Choroid plexus epithelial cell (primary cell): ENCODE measurements around the gene GSG1L2.

ENCODE experiments used
- DNase-seq: peaks from one replicate; pipeline ENCODE4 v3.0.0-alpha.2; 2010; ENCODE audit warnings: low read depth
- H3K4me3 ChIP-seq: 2 replicates; pipeline ENCODE4 v1.5.1; 2011; ENCODE audit warnings: low read depth, mild to moderate bottlenecking, control low read depth, low read length, moderate library complexity
- TF ChIP-seq, protein P1 (sequence below): conservative IDR thresholded peaks from 2 replicates; pipeline ENCODE4 v1.5.1; 2011; ENCODE audit warnings: low read depth, mild to moderate bottlenecking, control low read depth, inconsistent platforms, low read length, moderate library complexity

Gene GSG1L2

DNA sequence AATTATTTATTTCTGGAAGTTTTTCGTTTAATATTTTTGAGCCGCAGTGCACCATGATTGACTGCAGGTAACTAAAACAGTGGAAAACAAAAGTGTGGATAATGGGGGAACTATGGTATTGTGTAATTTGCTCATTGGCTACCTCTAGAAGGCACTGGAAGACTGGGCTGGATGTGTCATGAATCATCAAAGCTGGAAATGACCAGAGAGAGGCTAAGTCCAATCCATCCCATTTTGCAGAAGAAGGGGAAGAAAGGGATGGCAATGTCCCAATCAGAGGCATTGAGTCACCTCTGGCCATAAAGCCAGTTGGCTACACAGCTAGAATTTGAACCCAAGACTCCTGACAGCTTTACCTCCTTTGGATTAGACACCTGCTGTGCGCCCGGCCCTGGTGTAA, 33.2 kb upstream of the GSG1L2 start:
- TF ChIP-seq, protein P1, sequence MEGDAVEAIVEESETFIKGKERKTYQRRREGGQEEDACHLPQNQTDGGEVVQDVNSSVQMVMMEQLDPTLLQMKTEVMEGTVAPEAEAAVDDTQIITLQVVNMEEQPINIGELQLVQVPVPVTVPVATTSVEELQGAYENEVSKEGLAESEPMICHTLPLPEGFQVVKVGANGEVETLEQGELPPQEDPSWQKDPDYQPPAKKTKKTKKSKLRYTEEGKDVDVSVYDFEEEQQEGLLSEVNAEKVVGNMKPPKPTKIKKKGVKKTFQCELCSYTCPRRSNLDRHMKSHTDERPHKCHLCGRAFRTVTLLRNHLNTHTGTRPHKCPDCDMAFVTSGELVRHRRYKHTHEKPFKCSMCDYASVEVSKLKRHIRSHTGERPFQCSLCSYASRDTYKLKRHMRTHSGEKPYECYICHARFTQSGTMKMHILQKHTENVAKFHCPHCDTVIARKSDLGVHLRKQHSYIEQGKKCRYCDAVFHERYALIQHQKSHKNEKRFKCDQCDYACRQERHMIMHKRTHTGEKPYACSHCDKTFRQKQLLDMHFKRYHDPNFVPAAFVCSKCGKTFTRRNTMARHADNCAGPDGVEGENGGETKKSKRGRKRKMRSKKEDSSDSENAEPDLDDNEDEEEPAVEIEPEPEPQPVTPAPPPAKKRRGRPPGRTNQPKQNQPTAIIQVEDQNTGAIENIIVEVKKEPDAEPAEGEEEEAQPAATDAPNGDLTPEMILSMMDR = no peak
- no peak overlapping the region for H3K4me3 ChIP-seq
- DNase-seq = no peak

DNA sequence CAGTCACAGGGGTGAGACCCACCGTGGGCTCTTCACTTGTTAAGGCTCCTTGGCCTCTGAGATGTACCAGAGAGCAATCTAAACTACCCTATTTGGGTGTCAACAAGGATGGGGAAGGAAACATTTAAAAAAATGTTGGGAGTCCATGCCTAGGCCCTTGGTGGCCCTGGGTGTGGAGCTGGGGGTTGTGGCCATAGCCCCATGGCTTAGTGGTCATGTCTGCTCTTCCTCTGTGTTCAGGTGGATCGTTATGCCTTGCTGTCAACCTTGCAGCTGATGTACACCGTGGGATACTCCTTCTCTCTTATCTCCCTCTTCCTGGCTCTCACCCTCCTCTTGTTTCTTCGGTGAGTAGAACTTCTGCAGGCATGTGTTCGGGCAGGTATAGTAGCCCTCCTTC, 32.4 kb upstream of the GSG1L2 start:
- TF ChIP-seq, protein P1 = no peak
- no peak for DNase-seq
- H3K4me3 ChIP-seq = no peak overlapping the region

DNA sequence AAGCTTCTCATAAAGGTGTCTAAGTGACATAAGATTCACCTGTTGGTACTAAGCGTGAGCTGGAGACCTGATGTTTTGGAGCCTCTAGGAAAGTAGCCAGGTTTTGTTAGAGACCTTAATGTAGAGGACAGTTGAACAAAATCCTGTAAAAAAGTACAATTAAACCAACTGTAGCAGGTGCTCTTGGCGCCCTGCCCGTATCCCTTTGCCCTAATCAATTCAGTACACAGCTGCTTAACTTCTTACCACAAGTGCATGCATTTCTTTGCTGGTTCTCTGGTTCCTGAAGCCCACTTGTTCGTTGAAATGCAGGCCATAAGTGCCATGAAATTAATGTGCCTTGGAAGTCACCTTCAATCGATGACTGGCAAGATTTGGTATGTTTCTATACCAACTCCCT, 28.3 kb upstream of the GSG1L2 start:
- no peak overlapping the region for H3K4me3 ChIP-seq
- DNase-seq = no peak
- TF ChIP-seq, protein P1 = no peak

DNA sequence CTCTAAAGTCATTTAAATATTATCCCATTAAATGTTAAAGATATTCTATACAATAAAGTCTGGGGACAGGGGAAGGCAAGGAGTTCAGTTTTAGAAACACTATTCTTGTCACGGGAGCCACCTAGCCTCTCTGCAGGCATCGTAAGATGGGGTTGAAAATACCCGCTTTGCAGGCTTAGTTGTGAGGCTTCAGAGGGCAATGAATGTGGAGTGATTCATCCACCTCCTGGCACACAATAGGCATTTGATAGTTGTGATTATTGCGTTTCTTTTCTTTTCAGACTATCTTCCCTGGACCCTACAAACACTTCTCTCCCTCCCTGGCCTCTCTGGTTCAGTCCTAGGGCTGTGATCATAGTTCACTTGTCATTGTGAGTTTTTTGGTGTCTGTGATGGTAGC, 23.4 kb upstream of the GSG1L2 start:
- TF ChIP-seq, protein P1 = no peak
- DNase-seq = no peak

DNA sequence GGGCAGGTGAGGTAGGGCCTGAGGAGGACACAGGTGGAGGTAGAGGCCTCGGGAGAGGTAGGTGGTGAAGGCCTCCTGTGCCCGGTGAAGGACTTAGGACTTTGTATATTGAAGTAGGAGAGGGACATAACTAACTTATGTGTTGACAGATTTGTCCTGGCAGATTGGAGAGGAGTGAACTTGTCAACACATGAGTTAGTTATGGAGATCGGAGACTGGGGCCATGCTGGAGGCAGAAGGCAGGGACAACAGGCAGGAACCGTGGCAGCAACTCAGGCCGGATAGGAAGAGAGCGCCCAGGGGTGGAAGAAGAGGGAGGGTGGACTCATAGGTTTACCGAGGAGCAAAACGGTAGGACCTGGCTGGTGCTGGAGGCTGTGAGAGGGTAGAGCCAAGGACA, 22.3 kb upstream of the GSG1L2 start:
- DNase-seq = no peak
- TF ChIP-seq, protein P1 = no peak
- no peak overlapping the region for H3K4me3 ChIP-seq

More for the DNA sequence above, 23.4 kb upstream of the GSG1L2 start:
- H3K4me3 ChIP-seq = no peak overlapping the region

DNA sequence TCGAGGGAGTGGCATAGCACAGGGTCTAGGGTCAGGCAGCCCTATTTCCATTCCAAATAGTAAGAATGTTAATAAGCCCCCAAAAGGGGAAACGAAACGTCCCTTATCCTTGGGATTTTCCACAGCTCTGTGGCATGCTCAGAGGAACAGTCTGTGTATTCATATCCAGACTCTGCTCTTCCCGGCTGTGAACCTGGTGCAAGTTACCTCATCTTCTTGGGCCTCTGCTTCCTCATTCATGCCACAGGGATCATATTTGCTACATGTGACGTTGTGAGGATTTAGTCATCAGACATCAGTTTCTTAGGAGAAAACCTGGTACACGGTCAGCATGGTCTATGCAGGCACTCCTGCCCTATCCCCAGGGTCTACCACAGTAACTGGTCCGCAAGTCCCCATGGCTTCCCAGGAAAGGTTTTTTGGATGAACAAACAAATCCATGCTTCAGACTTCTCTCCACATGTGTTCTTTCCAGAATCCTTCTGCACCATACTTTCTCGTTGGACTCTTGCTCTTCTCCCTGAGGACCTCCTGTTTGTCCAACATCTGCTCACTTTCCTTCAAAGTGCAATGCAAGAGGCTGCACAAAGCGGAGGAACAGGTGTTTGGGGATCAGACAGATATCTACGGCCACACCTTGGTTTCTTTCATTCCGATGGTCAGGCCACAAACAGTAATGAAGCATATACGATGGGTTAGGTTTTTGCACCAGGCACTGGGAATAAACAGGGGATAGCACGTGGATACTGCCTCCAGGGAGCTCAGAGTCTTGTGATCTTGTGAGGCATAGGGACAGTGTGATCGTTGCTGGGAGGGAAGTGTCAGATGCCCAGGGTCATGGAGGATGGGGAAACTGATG, 21.5 kb upstream of the GSG1L2 start:
- no peak overlapping the region for H3K4me3 ChIP-seq
- DNase-seq = peak; percentile 43
- TF ChIP-seq, protein P1 = no peak

DNA sequence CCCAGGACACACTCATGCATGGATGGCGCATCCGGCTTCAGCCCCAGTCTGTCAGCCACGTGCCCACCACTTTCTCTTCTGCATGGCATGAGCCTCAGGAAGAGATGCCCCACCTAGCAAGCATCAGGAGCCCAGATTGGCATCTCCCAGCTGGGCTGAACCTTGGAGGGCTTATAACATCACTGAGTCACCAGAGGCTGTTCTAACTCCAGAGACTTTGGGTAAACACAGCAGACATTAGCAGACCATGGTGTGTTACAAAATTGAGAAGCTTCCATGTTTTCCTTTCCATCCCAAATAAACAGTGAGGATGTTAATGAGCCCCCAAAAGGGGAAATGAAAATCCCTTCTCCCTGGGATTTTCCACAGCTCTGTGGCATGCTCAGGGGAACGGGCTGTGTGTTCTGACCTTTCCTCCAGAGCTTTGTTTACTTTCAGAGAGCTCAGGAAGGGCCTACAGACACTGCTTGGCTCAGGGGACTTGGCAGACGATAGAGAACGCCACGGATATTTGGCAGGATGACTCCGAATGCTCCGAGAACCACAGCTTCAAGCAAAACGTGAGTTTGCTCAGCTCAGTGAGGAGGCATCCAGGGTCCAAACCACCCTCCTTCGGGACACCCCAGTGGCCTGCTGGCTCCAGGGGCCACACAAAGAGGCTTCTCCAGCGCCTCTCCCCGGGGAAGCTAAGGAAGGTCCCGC, 20.3 kb upstream of the GSG1L2 start:
- H3K4me3 ChIP-seq = no peak overlapping the region
- DNase-seq = peak; percentile 85
- TF ChIP-seq, protein P1 = no peak
